ENCODE data around the gene FAM47C.
"Not testable (repeated sequence)": the region's sequence is repeated elsewhere in the genome, so short reads cannot be mapped to it uniquely, and the experiment has no call there.

FAM47C gene

DNA sequence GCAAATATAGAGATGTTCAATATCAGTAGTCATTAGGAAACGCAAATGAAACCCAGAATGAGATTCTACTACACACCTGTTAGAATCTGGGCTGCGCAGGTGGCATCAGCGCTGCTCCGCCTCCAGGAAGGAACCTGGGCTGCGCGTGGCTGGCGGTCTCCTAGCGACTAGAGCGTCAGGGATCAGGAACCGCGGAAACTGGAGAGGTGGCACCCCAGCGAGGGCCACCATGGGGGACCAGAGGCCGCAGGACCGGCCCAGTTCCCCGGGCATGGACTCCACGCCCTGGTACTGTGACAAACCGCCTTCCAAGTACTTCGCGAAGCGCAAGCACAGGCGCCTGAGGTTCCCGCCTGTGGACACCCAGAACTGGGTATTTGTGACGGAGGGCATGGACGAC is at the start of gene FAM47C:
Gene FAM47C, plus strand, starts transcription at position 185 of the 400 bp plus-strand sequence. Its CDS starts 45 bp downstream, at position 230.
- not testable (repeated sequence) for H3K27ac ChIP-seq

DNA sequence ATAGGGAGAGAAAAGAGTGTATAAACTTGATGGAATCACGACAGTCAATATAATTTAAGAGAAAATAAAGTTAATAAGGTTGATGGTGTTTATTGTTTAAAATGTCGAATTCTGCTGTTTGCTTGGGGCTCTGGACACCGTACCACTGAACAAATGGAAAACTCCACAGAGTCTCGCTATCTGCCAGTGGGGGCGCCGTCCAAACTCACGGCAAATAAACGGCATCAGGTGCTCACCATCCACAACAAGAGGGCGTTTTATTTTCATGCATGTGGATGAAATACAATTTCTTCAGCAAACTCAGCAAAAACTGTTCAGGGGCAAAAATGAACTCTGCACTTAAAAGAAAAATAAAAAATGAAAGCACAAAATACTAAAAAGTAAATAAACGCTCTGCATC is 46.6 kb upstream of the FAM47C start:
- peak overlapping the region; percentile 70 for H3K27ac ChIP-seq
- no peak for TF ChIP-seq ZFX (IDR thresholded peaks at IDR 0.05)
- TF ChIP-seq, protein P1, sequence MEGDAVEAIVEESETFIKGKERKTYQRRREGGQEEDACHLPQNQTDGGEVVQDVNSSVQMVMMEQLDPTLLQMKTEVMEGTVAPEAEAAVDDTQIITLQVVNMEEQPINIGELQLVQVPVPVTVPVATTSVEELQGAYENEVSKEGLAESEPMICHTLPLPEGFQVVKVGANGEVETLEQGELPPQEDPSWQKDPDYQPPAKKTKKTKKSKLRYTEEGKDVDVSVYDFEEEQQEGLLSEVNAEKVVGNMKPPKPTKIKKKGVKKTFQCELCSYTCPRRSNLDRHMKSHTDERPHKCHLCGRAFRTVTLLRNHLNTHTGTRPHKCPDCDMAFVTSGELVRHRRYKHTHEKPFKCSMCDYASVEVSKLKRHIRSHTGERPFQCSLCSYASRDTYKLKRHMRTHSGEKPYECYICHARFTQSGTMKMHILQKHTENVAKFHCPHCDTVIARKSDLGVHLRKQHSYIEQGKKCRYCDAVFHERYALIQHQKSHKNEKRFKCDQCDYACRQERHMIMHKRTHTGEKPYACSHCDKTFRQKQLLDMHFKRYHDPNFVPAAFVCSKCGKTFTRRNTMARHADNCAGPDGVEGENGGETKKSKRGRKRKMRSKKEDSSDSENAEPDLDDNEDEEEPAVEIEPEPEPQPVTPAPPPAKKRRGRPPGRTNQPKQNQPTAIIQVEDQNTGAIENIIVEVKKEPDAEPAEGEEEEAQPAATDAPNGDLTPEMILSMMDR (conservative IDR thresholded peaks at IDR 0.05): peak; percentile 60

DNA sequence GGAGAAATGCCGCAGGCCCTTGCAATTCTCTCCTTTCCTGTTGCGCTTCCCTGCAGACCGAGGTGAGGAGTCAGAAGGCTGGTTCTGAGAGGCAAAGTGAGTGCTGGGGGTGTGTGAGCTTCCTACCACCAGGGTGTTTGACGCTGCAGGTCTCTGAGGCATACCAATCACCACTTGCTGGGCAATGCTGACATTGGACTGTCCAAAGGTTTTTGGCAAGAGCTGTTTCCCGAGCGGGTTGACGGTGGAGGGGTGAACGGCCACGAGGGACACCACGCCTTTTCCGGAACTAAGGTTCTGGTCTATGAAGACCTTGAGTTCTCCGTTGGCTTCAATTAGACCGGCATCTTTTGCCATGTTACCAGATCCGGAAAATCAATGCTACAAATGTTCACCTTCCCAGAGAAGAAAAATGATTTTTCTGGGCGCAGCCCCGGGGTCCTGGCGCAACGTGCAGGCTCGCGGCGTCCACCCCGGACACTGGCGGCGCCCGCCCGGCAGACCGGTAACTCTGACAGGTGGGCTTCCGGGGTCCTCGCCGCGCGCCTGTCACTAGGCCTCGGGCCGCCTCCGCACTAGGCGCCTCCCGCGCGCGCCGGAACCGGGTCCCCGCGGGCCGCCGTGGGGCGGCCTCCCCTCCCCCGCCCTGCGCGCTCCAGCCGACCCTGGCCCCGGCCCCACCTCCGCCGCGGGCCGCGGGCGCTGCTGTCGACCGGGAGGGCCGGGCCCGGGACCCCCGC is 44.9 kb upstream of the FAM47C start:
- no peak for TF ChIP-seq ZFX (IDR thresholded peaks at IDR 0.05)
- TF ChIP-seq, protein P1 (conservative IDR thresholded peaks at IDR 0.05): no peak
- H3K27ac ChIP-seq: peak overlapping the region; percentile 70; the same call in 1 of the 2 replicates

DNA sequence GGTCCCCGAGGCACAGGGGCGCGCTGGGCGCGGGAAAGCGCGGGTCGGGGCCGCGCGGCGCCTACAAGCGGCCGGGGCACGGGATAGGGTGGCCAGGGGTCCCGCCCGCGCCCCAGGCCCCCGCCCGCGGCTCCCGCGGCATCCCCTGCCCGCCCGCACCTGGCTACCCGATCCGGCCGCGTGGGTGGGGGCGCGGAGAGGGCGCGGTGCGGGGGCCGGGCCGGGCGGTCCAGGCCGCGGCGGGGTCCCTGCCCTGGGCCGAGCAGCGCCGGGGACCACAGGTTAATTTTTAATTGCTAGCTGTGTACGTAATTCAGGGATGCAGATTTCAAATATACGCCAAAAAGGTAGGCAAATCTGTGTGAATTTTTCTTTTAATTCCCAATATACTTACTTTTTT is 44.3 kb upstream of the FAM47C start:
- no peak for TF ChIP-seq ZFX (IDR thresholded peaks at IDR 0.05)
- H3K27ac ChIP-seq: no peak overlapping the region

DNA sequence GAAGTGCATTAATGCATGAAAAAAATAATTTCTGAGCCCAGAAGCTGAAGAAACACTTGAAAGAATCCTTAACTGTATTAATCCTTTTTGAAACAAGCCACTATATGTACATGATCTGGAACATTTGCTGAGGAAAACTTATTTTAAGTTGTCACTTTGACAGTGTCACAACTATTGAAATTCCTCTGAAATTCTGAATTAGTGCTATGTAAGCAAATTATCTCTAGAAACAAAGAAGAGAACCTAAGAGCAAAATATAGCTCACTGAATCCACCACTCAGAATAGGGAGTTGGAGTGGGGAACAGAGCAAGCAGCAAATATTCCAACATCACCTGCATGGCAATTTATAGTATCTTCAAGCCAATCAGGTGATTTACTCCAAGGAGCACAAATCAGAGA is 34.6 kb upstream of the FAM47C start:
- no peak overlapping the region for H3K27ac ChIP-seq

DNA sequence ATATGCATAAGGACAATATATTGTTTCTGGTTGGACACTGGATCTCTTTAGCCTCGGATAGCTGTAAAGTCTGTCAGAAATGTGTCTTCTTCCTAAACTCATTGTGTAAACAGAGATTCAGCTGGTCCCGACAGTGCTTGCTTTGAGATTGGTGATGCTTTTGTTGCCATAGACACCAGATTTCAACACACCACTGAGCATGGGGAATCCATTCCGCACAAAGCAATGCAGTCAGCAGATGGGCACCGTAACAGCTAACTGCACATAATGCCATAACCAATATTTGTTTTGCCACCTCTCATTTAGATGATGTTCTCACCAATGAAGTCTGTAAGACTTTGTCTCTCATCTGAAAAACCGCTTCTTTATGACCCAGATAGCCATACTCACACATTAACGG is 33.3 kb upstream of the FAM47C start:
- no peak overlapping the region for H3K27ac ChIP-seq
- no peak for TF ChIP-seq ZFX (IDR thresholded peaks at IDR 0.05)
- TF ChIP-seq, protein P1 (conservative IDR thresholded peaks at IDR 0.05): no peak

More for the DNA sequence above, 34.6 kb upstream of the FAM47C start:
- no peak for TF ChIP-seq ZFX (IDR thresholded peaks at IDR 0.05)
- TF ChIP-seq, protein P1 (conservative IDR thresholded peaks at IDR 0.05): no peak

DNA sequence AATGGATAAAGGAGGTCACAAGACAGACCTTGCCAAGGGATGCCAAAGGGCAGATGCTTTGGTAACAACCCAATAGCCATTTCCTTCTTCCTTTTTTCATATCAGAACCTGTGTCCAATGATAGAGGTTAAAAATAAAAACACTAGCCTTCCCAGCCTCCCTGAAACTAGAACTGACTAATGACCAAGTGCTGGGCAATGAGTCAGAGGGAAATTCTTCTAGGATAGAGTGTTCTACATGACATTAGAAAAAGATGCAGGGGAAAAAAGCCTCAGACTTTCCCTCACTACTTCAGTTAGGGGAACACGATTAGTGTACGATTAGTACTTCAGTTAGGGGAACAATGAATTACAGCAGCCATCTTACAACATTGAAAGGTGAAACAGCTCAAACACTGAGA is 29.3 kb upstream of the FAM47C start:
- no peak for TF ChIP-seq ZFX (IDR thresholded peaks at IDR 0.05)
- TF ChIP-seq, protein P1 (conservative IDR thresholded peaks at IDR 0.05): no peak
- no peak overlapping the region for H3K27ac ChIP-seq

DNA sequence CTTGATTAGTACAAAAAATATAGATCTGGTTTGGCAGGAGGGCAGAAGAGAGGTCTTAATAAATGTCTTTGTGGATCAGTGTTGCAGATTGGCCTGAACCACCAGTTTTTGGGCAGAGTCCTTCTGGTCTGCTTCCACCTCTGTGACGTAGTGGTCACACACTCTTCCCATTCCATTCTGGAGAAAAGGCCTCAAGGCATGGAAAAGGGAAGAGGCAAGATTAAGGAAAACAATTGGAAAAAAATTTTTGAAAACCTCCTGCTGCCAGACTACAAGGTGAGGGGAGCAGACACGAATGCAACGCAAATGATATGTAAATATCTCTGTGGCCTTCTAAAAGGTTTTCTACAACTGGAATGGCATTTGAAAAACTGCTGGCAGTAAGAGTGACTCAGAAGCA is 24.3 kb upstream of the FAM47C start:
- H3K27ac ChIP-seq: no peak overlapping the region

DNA sequence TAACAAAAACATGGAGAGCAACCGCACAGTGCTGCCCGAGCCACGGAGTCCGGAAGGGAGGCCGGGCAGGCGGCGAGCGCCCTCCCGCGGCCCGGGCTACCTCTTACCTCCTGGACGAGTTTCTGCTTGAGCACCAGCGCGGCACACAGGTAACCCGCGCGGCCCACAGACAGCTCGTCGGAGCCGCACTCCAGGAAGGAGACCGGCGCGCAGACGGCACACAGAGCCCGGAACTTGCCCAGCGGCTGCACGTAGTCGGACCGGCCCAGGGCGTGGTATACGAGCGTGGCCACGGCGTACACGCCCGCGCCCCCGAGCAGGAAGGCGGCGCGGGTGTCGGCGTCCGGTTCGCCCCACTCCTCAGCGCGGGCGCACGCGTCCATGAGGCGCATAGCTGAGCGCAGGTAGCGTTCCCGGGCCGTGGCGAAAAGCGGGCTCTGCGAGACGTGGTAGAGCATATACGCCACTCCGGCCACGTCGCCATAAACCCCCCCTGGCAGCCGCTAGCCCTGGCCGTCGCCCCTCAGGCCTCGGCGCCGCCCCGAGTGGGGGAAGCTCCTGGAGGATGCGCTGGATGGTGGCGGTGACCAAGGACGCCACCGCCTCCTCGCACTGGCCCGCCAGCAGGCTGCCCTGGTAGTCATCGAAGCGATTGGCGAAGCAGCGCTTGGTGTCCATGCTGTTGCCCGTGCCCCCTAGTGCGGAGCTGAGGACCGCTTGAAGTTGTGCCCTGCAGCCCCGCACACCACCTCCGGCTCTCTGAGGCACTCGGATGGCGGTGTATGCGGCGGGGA is 22.6 kb upstream of the FAM47C start:
- not testable (repeated sequence) for H3K27ac ChIP-seq

More for the DNA sequence above, 24.3 kb upstream of the FAM47C start:
- no peak for TF ChIP-seq ZFX (IDR thresholded peaks at IDR 0.05)
- TF ChIP-seq, protein P1 (conservative IDR thresholded peaks at IDR 0.05): no peak

Data from C4-2B (cell line).